Breast epithelium (tissue), 4 donors: Measurements from ENCODE around the gene RCSD1. TPM values are rescaled to one million over a fixed set of nuclear protein-coding genes. Genes with fewer than 3 reads are reported as not detected.
"Not testable (repeated sequence)": the region's sequence is repeated elsewhere in the genome, so short reads cannot be mapped to it uniquely, and the experiment has no call there.

Source experiments
- DNase-seq, 2 donors: peaks; one replicate each; pipeline ENCODE4 v3.0.0-alpha.2; 2019; ENCODE audit warnings: low spot score in 2 of 2
- H3K27ac ChIP-seq, 2 donors: fragments of 200-600 bp; sonication (generic) in 1 of 2; one replicate each; pipeline ENCODE4 v1.5.1; 2016 to 2019; ENCODE audit warnings: mild to moderate bottlenecking in 1 of 2
- H3K27me3 ChIP-seq, 2 donors: fragments of 200-600 bp; sonication (generic) in 1 of 2; one replicate each; pipeline versions ENCODE4 v1.5.1 to v1.6.0; 2017 to 2019; ENCODE audit warnings: control low read depth in 1 of 2, mild to moderate bottlenecking in 1 of 2
- H3K36me3 ChIP-seq: fragments of 200-600 bp; one replicate; pipeline ENCODE4 v1.5.1; 2019
- H3K4me1 ChIP-seq, 2 donors: fragments of 200-600 bp; sonication (generic); one replicate each; pipeline ENCODE4 v1.5.1; 2016 to 2019; ENCODE audit warnings: control low read depth in 1 of 2
- H3K4me3 ChIP-seq, 3 donors: fragments of 200-600 bp; sonication (generic); 1 replicate in 2 of 3; 2 replicates in 1 of 3; pipeline ENCODE4 v1.5.1; 2016 to 2019; ENCODE audit warnings: mild to moderate bottlenecking in 3 of 3, moderate library complexity in 2 of 3
- H3K9me3 ChIP-seq, 2 donors: fragments of 200-600 bp; sonication (generic) in 1 of 2; one replicate each; pipeline ENCODE4 v1.5.1; 2016 to 2019; ENCODE audit warnings: control low read depth in 1 of 2
- POLR2A ChIP-seq: fragments of 450-650 bp; IDR thresholded peaks from one replicate; pipeline ENCODE4 v1.6.1; 2016; ENCODE audit warnings: antibody characterized with exemption, mild to moderate bottlenecking, moderate library complexity
- POLR2AphosphoS5 ChIP-seq, 3 donors: sonication (generic); formaldehyde crosslinking; IDR thresholded peaks; one replicate each; pipeline ENCODE4 v1.6.1; 2017; ENCODE audit warnings: antibody characterized with exemption in 3 of 3
- intact Hi-C: fragments of 100-400 bp; cut with DNase I; formaldehyde crosslinking; loops from one replicate; pipeline ENCODE4 v1.15.1; 2023; ENCODE audit warnings: low total_unique reads
- total RNA-seq, 3 donors: library from RNA; depleted of rRNA; stranded (reverse); fragments of >200 nt; gene quantifications; one replicate each; pipeline ENCODE4 v1.1.0, GENCODE V29; 2016
- TF ChIP-seq, protein P1 (sequence below), 3 donors: fragments of 450-650 bp; IDR thresholded peaks; one replicate each; pipeline ENCODE4 v1.5.1; 2016 to 2017; ENCODE audit warnings: antibody characterized with exemption in 3 of 3, mild to moderate bottlenecking in 3 of 3, moderate library complexity in 3 of 3

Gene RCSD1
- total RNA-seq, 3 donors from 2014 or later = 11.5 to 29.0 (median 12.0) TPM

DNA sequence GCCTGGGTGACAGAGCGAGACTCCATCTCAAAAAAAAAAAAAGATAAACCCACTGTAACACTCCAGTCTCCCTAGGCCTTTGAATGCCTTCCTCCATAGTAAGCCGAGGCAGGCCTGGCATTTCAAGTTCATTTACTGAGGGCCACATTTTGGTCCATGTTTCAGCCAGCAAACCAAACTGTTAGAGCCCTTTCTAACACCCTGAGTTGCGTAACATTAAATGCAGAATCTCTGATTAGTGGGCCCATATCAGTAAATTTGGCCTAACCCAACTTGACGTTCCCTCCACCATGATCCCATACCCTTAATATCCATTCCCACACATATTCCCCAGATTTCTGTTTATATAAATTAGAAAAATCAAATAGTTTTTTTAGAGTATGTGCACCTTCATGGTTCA lies 104.2 kb downstream of the RCSD1 start:
- H3K4me3 ChIP-seq = no peak overlapping the region
- no peaks in the 10 kb centered on the region for H3K4me1 ChIP-seq

DNA sequence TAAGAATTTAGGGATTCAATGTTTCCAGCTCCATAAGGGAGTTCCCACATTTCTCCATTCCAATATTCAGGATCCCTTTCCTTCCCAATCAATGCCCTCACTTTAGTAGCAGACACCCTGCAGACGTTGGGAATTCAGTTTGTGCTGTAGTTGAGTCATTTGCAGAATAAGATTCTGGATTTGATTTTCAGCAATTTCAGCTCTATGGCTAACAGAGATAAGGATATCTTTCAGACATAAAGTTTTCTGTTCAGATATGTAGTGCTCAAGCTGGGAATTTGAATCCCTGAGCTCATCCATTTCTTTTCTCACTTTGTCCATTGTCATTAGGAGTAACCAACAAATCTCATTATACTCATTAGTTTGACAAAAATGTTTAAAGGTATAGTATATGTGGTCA lies 104.8 kb downstream of the RCSD1 start:
- H3K4me1 ChIP-seq = no peaks in the 10 kb centered on the region
- intact Hi-C loops = no loop called here
- no peaks in the 10 kb centered on the region for H3K36me3 ChIP-seq
- H3K27ac ChIP-seq = no peak overlapping the region
- no peaks in the 10 kb centered on the region for H3K9me3 ChIP-seq
- TF ChIP-seq POLR2AphosphoS5 (IDR thresholded peaks at IDR 0.05) (no peak), POLR2A (no peak)
- TF ChIP-seq, protein P1, sequence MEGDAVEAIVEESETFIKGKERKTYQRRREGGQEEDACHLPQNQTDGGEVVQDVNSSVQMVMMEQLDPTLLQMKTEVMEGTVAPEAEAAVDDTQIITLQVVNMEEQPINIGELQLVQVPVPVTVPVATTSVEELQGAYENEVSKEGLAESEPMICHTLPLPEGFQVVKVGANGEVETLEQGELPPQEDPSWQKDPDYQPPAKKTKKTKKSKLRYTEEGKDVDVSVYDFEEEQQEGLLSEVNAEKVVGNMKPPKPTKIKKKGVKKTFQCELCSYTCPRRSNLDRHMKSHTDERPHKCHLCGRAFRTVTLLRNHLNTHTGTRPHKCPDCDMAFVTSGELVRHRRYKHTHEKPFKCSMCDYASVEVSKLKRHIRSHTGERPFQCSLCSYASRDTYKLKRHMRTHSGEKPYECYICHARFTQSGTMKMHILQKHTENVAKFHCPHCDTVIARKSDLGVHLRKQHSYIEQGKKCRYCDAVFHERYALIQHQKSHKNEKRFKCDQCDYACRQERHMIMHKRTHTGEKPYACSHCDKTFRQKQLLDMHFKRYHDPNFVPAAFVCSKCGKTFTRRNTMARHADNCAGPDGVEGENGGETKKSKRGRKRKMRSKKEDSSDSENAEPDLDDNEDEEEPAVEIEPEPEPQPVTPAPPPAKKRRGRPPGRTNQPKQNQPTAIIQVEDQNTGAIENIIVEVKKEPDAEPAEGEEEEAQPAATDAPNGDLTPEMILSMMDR (IDR thresholded peaks at IDR 0.05) = no peak
- H3K4me3 ChIP-seq = no peak overlapping the region
- DNase-seq = no peak
- H3K27me3 ChIP-seq = no peaks in the 10 kb centered on the region

More for the DNA sequence above, 104.2 kb downstream of the RCSD1 start:
- Histone ChIP-seq H3K9me3 (no peaks in the 10 kb centered on the region), H3K36me3 (no peaks in the 10 kb centered on the region), H3K27ac (no peak overlapping the region), H3K27me3 (no peaks in the 10 kb centered on the region)
- intact Hi-C loops = no loop called here
- TF ChIP-seq POLR2AphosphoS5 (IDR thresholded peaks at IDR 0.05) = no peak
- TF ChIP-seq, protein P1 (IDR thresholded peaks at IDR 0.05) = no peak
- no peak for DNase-seq

DNA sequence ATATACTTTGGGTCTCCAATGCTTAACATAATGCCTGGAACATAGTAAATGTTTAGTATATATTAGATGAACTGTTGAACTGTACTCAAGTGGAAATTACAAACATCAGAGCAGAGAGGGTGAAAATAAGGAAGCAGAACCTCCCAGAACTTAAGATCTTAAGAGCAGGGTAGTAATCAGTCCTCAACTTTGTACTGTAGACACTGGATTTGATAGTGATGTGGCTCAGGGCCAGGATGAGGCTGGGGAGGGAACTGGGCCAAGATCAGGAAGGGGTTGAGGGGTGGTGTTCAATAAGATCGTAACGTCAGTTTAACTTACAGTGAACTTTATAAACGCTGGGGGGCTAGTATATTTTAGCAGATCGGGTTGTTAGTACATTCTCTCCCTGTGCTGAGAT lies 107.1 kb downstream of the RCSD1 start:
- Histone ChIP-seq H3K4me3 (no peak overlapping the region), H3K36me3 (no peaks in the 10 kb centered on the region), H3K4me1 (no peaks in the 10 kb centered on the region), H3K27ac (no peak overlapping the region), H3K27me3 (no peaks in the 10 kb centered on the region), H3K9me3 (no peaks in the 10 kb centered on the region)
- intact Hi-C loops = no loop called here
- DNase-seq = no peak
- TF ChIP-seq POLR2A (no peak), POLR2AphosphoS5 (IDR thresholded peaks at IDR 0.05) (no peak)
- TF ChIP-seq, protein P1 (IDR thresholded peaks at IDR 0.05) = no peak

DNA sequence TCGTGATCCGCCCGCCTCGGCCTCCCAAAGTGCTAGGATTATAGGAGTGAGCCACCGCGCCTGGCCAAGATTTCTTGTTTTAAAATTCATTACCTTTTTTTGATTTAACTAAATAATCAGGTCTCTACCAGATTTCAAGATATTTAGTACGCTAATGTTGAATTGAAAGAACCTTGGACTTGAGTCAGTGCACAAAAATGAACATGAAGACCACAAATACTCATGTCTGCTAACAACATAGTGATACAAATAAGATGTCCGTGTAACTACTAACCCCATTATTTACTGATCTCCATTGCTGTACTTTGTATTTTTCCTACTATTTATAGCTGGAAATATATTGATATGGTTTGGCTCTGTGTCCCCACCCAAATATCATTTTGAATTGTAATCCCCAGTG lies 108.1 kb downstream of the RCSD1 start:
- Histone ChIP-seq H3K27ac (no peak overlapping the region), H3K9me3 (no peaks in the 10 kb centered on the region), H3K36me3 (no peaks in the 10 kb centered on the region), H3K4me1 (no peaks in the 10 kb centered on the region), H3K4me3 (no peak overlapping the region), H3K27me3 (no peaks in the 10 kb centered on the region)
- intact Hi-C loops = no loop called here
- DNase-seq = no peak
- no peak for TF ChIP-seq POLR2AphosphoS5 (IDR thresholded peaks at IDR 0.05)
- no peak for TF ChIP-seq POLR2A
- TF ChIP-seq, protein P1 (IDR thresholded peaks at IDR 0.05) = no peak

DNA sequence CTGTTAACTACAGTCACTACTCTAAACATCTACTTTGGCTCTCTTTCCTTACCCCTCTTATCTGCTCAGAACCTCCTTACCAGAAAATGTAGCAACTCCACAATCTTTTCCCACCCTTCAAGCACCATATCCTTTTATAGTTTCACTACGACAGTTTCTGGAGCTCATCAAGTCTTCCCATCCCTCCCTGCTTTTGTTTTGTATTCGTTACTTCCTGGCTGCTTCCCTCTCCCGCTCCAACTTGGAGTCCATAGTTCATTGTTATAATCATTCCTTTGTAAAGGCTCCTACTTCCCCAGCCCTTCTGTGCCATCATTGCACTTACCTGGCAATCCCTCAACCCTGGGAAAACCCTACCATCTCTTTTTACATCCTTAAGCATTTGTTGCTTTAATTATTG lies 109.7 kb downstream of the RCSD1 start:
- H3K4me1 ChIP-seq = no peaks in the 10 kb centered on the region
- intact Hi-C loops = no loop called here
- no peaks in the 10 kb centered on the region for H3K36me3 ChIP-seq
- no peaks in the 10 kb centered on the region for H3K27me3 ChIP-seq
- no peak for TF ChIP-seq POLR2A
- TF ChIP-seq POLR2AphosphoS5 (IDR thresholded peaks at IDR 0.05) = no peak
- TF ChIP-seq, protein P1 (IDR thresholded peaks at IDR 0.05) = no peak
- H3K9me3 ChIP-seq = no peaks in the 10 kb centered on the region
- H3K4me3 ChIP-seq = no peak overlapping the region
- DNase-seq = no peak
- H3K27ac ChIP-seq = peak overlapping the region; percentile 69 to 70

DNA sequence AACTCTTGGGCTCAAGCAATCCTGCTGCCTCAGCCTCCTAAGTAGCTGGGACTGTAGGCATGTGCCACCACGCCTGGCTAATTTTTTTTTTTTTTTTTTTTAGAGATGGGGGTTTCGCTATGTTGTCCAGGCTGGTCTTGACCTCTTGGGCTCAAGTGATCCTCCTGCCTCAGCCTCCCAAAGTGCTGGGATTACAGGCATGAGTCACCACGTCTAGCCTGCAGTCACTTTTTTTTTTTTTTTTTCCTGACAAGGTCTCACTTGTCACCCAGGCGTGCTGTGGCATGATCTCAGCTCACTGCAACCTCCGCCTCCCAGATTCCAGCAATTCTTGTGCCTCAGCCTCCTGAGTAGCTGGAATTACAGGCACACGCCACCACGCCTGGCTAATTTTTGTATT lies 111.1 kb downstream of the RCSD1 start:
- intact Hi-C loops, H3K27me3 ChIP-seq, H3K36me3 ChIP-seq: not testable (repeated sequence)

DNA sequence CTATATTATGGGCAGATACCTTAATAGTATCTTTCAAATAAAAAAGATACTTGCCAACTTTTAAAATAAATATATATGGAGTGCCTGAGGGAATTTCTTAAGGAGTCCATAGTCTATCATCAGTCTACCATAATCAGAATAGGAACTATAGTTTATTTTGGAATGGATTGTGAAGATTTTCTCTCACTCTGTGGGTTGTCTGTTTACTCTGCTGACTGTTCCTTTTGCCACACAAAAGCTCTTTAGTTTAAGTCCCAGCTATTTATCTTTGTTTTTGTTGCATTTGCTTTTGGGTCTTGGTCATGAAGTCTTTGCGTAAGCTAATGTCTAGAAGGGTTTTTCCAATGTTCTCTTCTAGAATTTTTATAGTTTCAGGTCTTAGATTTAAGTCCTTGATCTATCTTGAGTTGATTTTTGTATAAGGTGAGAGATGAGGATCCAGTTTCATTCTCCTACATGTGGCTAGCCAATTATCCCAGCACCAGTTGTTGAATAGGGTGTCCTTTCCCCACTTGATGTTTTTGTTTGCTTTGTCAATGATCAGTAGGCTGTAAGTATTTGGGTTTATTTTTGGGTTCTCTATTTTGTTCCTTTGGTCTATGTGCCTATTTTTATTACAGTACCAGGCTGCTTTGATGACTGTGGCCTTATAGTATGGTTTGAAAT lies 112.5 kb downstream of the RCSD1 start:
- peak overlapping the region in 1 of 2 donors; percentile 8 for H3K27ac ChIP-seq
- H3K4me1 ChIP-seq, H3K9me3 ChIP-seq, H3K4me3 ChIP-seq, intact Hi-C loops, H3K36me3 ChIP-seq, DNase-seq, H3K27me3 ChIP-seq: not testable (repeated sequence)

More for the DNA sequence above, 111.1 kb downstream of the RCSD1 start:
- not testable (repeated sequence) for H3K4me3 ChIP-seq, H3K27ac ChIP-seq, H3K9me3 ChIP-seq, DNase-seq, H3K4me1 ChIP-seq
